ENCODE measurements around the gene C15orf39. TPM values are rescaled to one million over a fixed set of nuclear protein-coding genes. Genes with fewer than 3 reads are reported as not detected.

The C15orf39 gene
- total and polyA plus RNA-seq, 9 of the 15 experiments (the other 6 are each of a cell fraction or from before 2014, with no cell fraction given): 0.31 to 29.8 (median 4.4) TPM

DNA sequence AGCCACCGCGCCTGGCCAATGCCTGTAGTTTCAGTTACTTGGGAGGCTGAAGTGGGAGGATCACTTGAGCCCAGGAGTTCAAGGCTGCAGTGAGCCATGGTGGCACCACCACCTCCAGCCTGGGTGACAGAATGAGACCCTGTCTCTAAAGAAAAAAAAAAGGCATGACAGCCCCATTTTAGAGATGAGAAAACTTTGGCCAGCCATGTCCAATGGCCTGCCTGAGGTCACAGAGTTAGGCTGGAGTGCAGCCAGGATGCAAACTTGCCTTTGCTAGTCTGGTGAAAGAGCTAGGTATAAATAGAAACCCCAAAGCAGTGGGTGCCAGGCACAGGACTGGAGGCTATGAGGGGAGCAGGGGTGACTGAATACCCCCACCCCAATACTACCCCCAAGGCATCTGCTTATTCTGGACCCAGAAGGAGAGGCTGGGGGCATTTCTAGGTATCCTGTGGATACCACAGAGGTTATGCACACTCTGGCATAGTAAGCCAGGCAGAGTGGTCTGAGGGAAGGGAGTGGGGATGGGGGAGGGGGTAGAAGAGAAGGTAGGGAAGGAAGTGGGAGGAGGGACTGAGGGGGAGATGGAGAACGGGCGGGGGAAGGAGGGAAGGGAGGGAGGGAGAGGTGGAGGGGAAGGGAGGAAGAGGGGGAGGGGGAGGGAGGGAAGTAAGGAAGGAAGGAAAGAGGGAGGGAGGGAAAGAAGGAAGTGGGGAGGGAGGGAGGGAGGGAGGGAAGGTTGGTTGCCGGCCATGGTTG, 16.2 kb upstream of the C15orf39 start (continued):
- TF ChIP-seq, protein P1, sequence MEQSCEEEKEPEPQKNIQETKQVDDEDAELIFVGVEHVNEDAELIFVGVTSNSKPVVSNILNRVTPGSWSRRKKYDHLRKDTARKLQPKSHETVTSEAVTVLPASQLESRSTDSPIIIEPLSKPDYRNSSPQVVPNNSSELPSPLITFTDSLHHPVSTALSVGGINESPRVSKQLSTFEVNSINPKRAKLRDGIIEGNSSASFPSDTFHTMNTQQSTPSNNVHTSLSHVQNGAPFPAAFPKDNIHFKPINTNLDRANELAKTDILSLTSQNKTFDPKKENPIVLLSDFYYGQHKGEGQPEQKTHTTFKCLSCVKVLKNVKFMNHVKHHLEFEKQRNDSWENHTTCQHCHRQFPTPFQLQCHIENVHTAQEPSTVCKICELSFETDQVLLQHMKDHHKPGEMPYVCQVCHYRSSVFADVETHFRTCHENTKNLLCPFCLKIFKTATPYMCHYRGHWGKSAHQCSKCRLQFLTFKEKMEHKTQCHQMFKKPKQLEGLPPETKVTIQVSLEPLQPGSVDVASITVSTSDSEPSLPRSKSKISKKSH (CRISPR knock-in tag; IDR thresholded peaks at IDR 0.05): no peak
- TF ChIP-seq ZNF324 (CRISPR knock-in tag; IDR thresholded peaks at IDR 0.05): no peak
- no peak for TF ChIP-seq BMI1 (IDR thresholded peaks at IDR 0.05; ENCODE audit: low read length)
- no peak for TF ChIP-seq RBM34 (IDR thresholded peaks at IDR 0.05; ENCODE audit: borderline replicate concordance, insufficient read depth, low read length)
- no peak for TF ChIP-seq HNRNPLL (IDR thresholded peaks at IDR 0.05; ENCODE audit: low read depth, low read length, poor library complexity, severe bottlenecking)
- TF ChIP-seq HSF4 (CRISPR knock-in tag; IDR thresholded peaks at IDR 0.05; ENCODE audit: borderline replicate concordance): no peak
- no peak for TF ChIP-seq GABPA (tag; conservative IDR thresholded peaks at IDR 0.05; ENCODE audit: low read depth)
- TF ChIP-seq ARID1B (IDR thresholded peaks at IDR 0.05): no peak
- TF ChIP-seq RCOR1 (IDR thresholded peaks at IDR 0.05; ENCODE audit: borderline replicate concordance in 1 of 2, low read depth in 2 of 2, low read length in 2 of 2): no peak
- no peak for TF ChIP-seq ZNF23 (CRISPR knock-in tag; IDR thresholded peaks at IDR 0.05)
- no peak for TF ChIP-seq ZNF316 (IDR thresholded peaks at IDR 0.05)
